GM21367 (cell line): ENCODE results near the gene PAK5.
A peak's percentile ranks its signal among the peaks of the same experiment; 100 is the strongest.

Source experiments
- ATAC-seq: cut with Tn5 transposase; IDR thresholded peaks from one replicate; pipeline ENCODE4 v1.9.1; 2021; ENCODE audit not compliant: unreplicated experiment

Gene PAK5

GRCh38 chr20:9532069-9532838 lies 306.6 kb downstream of the PAK5 start:
- no peak for ATAC-seq

GRCh38 chr20:9531581-9531980 lies 307.3 kb downstream of the PAK5 start:
- no peak for ATAC-seq

GRCh38 chr20:9523636-9524035 lies 315.2 kb downstream of the PAK5 start:
- ATAC-seq = no peak

- ATAC-seq = no peak
These were observed 318.8 kb downstream of the PAK5 start for GRCh38 chr20:9520086-9520485.

- ATAC-seq = no peak
These were observed 320.2 kb downstream of the PAK5 start for GRCh38 chr20:9518576-9519175.

- no peak for ATAC-seq
These were observed 321.3 kb downstream of the PAK5 start for GRCh38 chr20:9517297-9518162.

GRCh38 chr20:9516234-9516871 lies 322.5 kb downstream of the PAK5 start:
- ATAC-seq = no peak

- ATAC-seq = no peak
These were observed 323.1 kb downstream of the PAK5 start for GRCh38 chr20:9515741-9516233.

- ATAC-seq = no peak
These were observed 323.7 kb downstream of the PAK5 start for GRCh38 chr20:9515214-9515585.

- ATAC-seq = no peak
These were observed 324.2 kb downstream of the PAK5 start, which contains the start of gene LAMP5 for GRCh38 chr20:9514461-9515213. TSS of gene LAMP5 (plus strand) at chr20:9514590. CDS start at chr20:9514853, 263 bp downstream.

- no peak for ATAC-seq
These were observed 324.8 kb downstream of the PAK5 start for GRCh38 chr20:9514072-9514460.

- ATAC-seq = peak; percentile 42
These were observed 328.0 kb downstream of the PAK5 start for GRCh38 chr20:9510911-9511310.

- no peak for ATAC-seq
These were observed 329.6 kb downstream of the PAK5 start for GRCh38 chr20:9509246-9509645.

GRCh38 chr20:9508696-9509178 lies 330.1 kb downstream of the PAK5 start:
- no peak for ATAC-seq

GRCh38 chr20:9508240-9508661 lies 330.6 kb downstream of the PAK5 start:
- ATAC-seq = no peak

GRCh38 chr20:9507544-9508239 lies 331.2 kb downstream of the PAK5 start:
- ATAC-seq = no peak

GRCh38 chr20:9506964-9507369 lies 331.9 kb downstream of the PAK5 start:
- ATAC-seq = no peak

GRCh38 chr20:9506280-9506821 lies 332.5 kb downstream of the PAK5 start:
- no peak for ATAC-seq

GRCh38 chr20:9503526-9504245 lies 335.2 kb downstream of the PAK5 start:
- ATAC-seq = no peak
